IPS-18a (cell line): ENCODE measurements around the gene CEP68.
A peak's percentile ranks its signal among the peaks of the same experiment; 100 is the strongest.
"Not testable (repeated sequence)": the region's sequence is repeated elsewhere in the genome, so short reads cannot be mapped to it uniquely, and the experiment has no call there.

Experiments
- H3K27ac ChIP-seq: one replicate; pipeline ENCODE4 v1.5.1; 2013; ENCODE audit warnings: low read length
- H3K27me3 ChIP-seq: one replicate; pipeline ENCODE4 v1.6.1; 2013; ENCODE audit warnings: mild to moderate bottlenecking, low read length; ENCODE audit not compliant: control insufficient read depth, insufficient read depth
- H3K36me3 ChIP-seq: one replicate; pipeline ENCODE4 v1.6.1; 2013; ENCODE audit warnings: low read depth, low read length; ENCODE audit not compliant: control insufficient read depth
- H3K4me1 ChIP-seq: one replicate; pipeline ENCODE4 v1.6.1; 2013; ENCODE audit warnings: low read depth, low read length; ENCODE audit not compliant: control insufficient read depth
- H3K4me3 ChIP-seq: one replicate; pipeline ENCODE4 v1.5.1; 2013; ENCODE audit warnings: low read length
- H3K9ac ChIP-seq: one replicate; pipeline ENCODE4 v1.6.1; 2013; ENCODE audit warnings: mild to moderate bottlenecking, low read length, moderate library complexity
- H3K9me3 ChIP-seq: one replicate; pipeline ENCODE4 v1.6.1; 2013; ENCODE audit warnings: low read depth, low read length; ENCODE audit not compliant: control insufficient read depth

CEP68 gene

DNA sequence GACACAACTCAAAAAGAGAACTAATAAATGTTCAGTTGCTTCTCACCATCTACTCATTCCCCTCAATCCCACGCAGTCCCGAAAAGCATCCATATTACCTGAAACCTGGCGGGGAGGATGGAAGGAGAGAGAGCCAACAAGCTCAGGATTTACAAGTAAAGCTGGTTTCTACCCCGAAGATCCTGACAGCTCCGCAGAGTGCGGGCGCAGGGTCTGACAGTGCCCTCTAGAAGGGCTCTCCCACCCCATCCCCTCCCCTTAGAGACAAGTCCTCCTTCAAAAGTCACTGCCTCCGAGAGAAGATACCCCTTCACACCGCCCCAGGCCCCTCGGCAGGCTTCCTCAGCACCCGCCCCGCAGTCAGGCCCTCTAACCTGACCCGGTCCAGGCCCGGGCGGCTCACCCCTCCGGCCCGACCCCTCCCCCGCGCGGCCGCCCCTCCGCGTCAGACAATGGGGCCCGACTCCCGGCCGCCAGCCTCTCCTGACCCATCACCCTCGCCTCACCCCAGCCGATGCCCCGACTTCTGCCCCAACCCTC, 73.1 kb downstream of the CEP68 start:
- Histone ChIP-seq H3K27ac (peak overlapping the region; percentile 62), H3K27me3 (no peaks in the 10 kb centered on the region), H3K36me3 (no peaks in the 10 kb centered on the region), H3K9ac (peak overlapping the region; percentile 93), H3K4me3 (peak overlapping the region; percentile 81), H3K9me3 (no peaks in the 10 kb centered on the region), H3K4me1 (peaks cover 21% of the 10 kb centered on the region)

DNA sequence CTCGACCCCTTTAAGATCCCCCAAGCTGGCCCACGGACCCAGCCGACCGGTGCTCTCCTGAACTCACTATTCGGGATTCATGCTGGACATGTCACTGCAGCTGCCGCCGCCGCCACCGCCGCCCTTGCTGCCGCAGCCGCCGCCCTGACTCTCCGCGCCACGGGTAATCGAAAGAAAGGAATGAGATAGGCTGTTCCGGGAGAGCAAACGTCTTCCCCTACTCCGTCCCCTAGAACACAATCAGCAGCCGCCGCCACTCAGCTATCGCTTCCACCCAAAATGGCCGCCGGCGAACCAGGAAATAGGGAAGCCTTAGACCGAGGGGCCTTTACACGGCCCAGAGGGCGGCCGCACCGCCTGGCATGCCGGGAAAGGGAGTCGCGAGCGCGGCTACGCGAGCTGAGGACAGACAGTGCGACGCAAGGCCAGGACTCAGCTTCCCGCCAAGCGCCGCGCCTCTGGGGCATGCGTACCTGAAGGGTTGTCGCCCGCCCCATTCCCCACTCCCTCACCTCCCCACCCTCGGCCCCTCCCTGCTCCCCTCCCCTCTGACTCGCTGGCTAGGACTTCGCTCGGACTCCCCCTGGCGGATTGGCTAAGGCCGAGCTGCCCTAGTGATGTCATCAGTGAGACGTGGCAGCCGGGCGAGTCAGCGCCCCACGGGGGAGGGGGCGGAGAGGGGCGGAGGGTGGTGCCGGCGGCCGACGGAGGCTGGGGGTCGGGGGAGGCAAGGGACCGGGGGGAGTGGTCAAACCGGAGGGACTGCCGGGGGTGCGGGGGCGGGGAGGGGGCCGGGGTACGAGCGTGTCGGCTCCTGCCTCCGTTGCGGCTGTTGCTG, 73.8 kb downstream of the CEP68 start, which contains the start of gene RAB1A:
RAB1A (minus strand) TSS at position 281 of the 838 bp plus-strand sequence; CDS start at position 90, 191 bp downstream.
- peaks cover 21% of the 10 kb centered on the region for H3K4me1 ChIP-seq
- H3K9me3 ChIP-seq = no peaks in the 10 kb centered on the region
- H3K36me3 ChIP-seq = no peaks in the 10 kb centered on the region
- H3K27me3 ChIP-seq = no peaks in the 10 kb centered on the region
- H3K9ac ChIP-seq = peak within 1 kb of the TSS; percentile 93
- H3K27ac ChIP-seq = peak within 1 kb of the TSS; percentile 62
- peak within 1 kb of the TSS; percentile 81 for H3K4me3 ChIP-seq

DNA sequence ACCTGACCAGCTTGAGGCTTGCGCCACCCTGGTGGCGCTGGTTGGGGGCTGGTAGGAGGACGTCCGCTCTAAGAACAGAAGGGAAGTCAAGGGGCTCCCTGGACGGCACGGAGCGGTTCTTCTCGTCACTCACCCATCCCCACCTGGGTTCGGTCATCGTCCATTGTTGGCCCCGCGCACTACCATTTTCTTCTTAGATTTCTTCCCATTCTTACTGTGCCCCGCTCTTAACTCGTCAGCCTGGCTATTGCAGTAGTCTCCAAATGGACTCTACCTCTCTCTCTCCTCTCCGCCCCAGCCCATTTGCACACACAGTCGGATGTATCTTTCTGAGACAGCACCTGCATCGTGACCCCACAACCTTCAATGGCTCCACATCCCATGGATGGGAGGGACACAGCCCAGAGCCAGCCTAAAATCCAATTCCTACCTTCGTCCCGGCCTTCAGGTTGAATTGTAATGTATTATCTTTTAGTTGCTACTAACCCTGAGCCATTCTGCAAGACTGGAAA, 74.5 kb downstream of the CEP68 start:
- Histone ChIP-seq H3K27ac (peak overlapping the region; percentile 43), H3K36me3 (no peaks in the 10 kb centered on the region), H3K9ac (peak overlapping the region; percentile 64), H3K4me3 (peak overlapping the region; percentile 75), H3K27me3 (no peaks in the 10 kb centered on the region), H3K9me3 (no peaks in the 10 kb centered on the region), H3K4me1 (peaks cover 21% of the 10 kb centered on the region)

DNA sequence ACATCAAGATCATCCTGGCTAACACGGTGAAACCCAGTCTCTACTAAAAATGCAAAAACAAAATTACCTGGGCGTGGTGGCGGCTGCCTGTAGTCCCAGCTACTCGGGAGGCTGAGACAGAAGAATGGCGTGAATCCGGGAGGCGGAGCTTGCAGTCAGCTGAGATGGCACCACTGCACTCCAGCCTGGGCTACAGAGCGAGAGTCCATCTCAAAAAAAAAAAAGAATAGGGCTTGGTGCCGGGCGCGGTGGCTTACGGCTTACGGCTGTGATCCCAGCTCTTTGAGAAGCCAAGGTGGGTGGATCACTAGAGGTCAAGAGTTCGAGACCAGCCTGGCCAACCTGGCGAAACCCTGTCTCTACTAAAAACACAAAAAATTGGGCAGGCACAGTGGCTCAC, 76.7 kb downstream of the CEP68 start:
- not testable (repeated sequence) for H3K27ac ChIP-seq, H3K36me3 ChIP-seq, H3K27me3 ChIP-seq, H3K9me3 ChIP-seq, H3K9ac ChIP-seq, H3K4me3 ChIP-seq
- peaks cover 11% of the 10 kb centered on the region for H3K4me1 ChIP-seq

DNA sequence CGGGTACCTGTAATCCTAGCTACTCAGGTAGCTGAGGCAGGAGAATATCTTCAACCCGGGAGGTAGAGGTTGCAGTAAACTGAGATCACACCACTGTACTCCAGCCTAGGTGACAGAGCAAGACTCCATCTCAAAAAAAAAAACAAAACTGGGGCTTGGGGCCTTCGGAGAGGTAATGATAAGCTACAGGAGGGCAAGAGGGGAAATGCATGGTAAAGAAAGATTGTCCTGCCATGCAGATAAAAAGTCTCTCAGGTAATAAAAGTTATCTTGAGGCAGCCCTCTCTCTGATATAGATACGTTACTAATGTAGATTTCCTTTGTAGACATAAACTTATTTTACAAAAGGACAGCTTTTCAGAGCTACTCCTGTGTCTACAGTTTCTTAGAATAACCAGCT, 77.4 kb downstream of the CEP68 start:
- Histone ChIP-seq H3K4me3 (no peak overlapping the region), H3K27ac (no peak overlapping the region), H3K27me3 (no peaks in the 10 kb centered on the region), H3K36me3 (no peaks in the 10 kb centered on the region), H3K9ac (no peak overlapping the region), H3K4me1 (peaks cover 6% of the 10 kb centered on the region), H3K9me3 (no peaks in the 10 kb centered on the region)

DNA sequence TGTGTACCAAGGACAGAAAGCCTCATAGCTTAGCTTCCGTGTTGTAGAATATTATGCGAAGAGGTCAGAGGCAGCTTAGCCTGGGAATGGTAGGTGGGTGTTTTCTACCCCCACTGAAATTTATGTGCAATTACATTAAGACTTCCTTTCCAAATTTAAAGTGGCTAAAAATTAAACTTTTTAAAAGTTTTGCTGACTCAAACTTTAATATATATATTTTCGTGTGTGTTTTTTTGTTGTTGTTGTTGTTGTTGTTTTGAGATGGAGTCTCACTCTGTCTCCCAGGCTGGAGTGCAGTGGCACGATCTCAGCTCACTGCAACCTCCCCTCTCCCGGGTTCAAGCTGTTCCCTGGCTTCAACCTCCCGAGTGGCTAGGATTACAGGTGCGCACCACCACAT, 77.9 kb downstream of the CEP68 start:
- Histone ChIP-seq H3K36me3 (no peaks in the 10 kb centered on the region), H3K9ac (no peak overlapping the region), H3K9me3 (no peaks in the 10 kb centered on the region), H3K27ac (no peak overlapping the region), H3K4me3 (no peak overlapping the region), H3K27me3 (no peaks in the 10 kb centered on the region), H3K4me1 (peaks cover 3% of the 10 kb centered on the region)

DNA sequence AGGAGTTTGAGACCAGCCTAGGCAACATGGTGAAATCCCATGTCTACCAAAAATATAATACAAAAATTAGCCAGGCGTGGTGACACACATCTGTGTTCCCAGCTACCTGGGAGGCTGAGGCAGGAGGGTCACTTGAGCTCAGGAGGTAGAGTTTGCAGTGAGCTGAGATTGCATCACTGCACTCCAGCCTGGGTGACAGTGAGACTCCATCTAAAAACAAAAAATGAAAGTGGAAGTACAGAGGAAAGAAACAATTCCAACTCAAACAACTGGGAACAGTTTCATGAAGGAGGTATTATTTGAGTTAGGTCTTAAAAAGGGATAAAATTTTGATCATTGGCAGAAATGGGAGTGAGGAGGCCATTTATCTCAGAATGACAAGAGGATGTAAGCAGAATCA, 80.0 kb downstream of the CEP68 start:
- Histone ChIP-seq H3K9me3 (no peaks in the 10 kb centered on the region), H3K27ac (no peak overlapping the region), H3K4me3 (no peak overlapping the region), H3K9ac (no peak overlapping the region), H3K36me3 (no peaks in the 10 kb centered on the region), H3K4me1 (peaks cover 1% of the 10 kb centered on the region), H3K27me3 (no peaks in the 10 kb centered on the region)
